OCI-LY7 (cell line): Measurements from ENCODE around the gene SCFD2.
"Not testable (repeated sequence)": the region's sequence is repeated elsewhere in the genome, so short reads cannot be mapped to it uniquely, and the experiment has no call there.

ENCODE experiments used
- EZH2phosphoT487 ChIP-seq: fragments of 200-600 bp; sonication (generic); IDR thresholded peaks from 2 replicates; pipeline ENCODE4 v1.6.1; 2018; ENCODE audit warnings: low read depth, borderline replicate concordance, mild to moderate bottlenecking, mixed run types, antibody characterized with exemption, low read length, moderate library complexity, mixed read lengths
- TF ChIP-seq, protein P1 (sequence below): fragments of 200-600 bp; sonication (generic); conservative IDR thresholded peaks from 2 replicates; pipeline ENCODE4 v1.5.1; 2014; ENCODE audit warnings: mild to moderate bottlenecking, antibody characterized with exemption, low read length, moderate library complexity, mixed read lengths

DNA sequence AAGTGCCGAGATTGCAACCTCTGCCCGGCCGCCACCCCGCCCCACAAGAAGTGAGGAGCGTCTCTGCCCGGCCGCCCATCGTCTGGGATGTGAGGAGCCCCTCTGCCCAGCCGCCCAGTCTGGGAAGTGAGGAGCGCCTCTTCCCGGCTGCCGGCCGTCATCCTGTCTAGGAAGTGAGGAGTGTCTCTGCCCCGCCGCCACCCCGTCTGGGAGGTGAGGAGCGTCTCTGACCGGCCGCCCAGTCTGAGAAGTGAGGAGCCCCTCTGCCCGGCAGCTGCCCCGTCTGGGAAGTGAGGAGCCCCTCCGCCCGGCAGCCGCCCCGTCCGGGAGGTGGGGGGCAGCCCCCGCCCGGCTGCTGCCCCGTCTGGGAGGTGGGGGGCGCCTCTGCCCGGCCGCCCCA is 226.6 kb downstream of the SCFD2 start:
- TF ChIP-seq, protein P1, sequence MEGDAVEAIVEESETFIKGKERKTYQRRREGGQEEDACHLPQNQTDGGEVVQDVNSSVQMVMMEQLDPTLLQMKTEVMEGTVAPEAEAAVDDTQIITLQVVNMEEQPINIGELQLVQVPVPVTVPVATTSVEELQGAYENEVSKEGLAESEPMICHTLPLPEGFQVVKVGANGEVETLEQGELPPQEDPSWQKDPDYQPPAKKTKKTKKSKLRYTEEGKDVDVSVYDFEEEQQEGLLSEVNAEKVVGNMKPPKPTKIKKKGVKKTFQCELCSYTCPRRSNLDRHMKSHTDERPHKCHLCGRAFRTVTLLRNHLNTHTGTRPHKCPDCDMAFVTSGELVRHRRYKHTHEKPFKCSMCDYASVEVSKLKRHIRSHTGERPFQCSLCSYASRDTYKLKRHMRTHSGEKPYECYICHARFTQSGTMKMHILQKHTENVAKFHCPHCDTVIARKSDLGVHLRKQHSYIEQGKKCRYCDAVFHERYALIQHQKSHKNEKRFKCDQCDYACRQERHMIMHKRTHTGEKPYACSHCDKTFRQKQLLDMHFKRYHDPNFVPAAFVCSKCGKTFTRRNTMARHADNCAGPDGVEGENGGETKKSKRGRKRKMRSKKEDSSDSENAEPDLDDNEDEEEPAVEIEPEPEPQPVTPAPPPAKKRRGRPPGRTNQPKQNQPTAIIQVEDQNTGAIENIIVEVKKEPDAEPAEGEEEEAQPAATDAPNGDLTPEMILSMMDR, result not testable (repeated sequence)
- not testable (repeated sequence) for TF ChIP-seq EZH2phosphoT487
